Measurements from ENCODE around the gene EML4.

Gene EML4

GRCh38 chr2:42161444-42161843 lies 7.7 kb upstream of the EML4 start:
- Histone ChIP-seq H3K9ac (ENCODE audit: low read depth in 1 of 2, low read length in 2 of 2) (no peak overlapping the region), H3K27ac (ENCODE audit: low read depth, low read length) (no peak overlapping the region), H3K36me3 (ENCODE audit: control insufficient read depth in 1 of 2, insufficient read depth in 2 of 2, low read length in 2 of 2) (no peaks in the 10 kb centered on the region), H3K9me3 (ENCODE audit: control insufficient read depth in 1 of 2, low read length in 2 of 2) (no peaks in the 10 kb centered on the region), H3K27me3 (ENCODE audit: control insufficient read depth in 1 of 2, insufficient read depth in 2 of 2, low read length in 2 of 2) (no peaks in the 10 kb centered on the region), H3K4me1 (ENCODE audit: control insufficient read depth in 1 of 2, insufficient read depth in 2 of 2, low read length in 2 of 2) (no peaks in the 10 kb centered on the region), H3K4me3 (ENCODE audit: low read depth in 1 of 2, low read length in 2 of 2) (no peak overlapping the region)

GRCh38 chr2:42163444-42164045 lies 5.6 kb upstream of the EML4 start:
- H3K9ac ChIP-seq (ENCODE audit: low read depth in 1 of 2, low read length in 2 of 2) = no peak overlapping the region
- no peak overlapping the region for H3K4me3 ChIP-seq (ENCODE audit: low read depth in 1 of 2, low read length in 2 of 2)
- H3K36me3 ChIP-seq (ENCODE audit: control insufficient read depth in 1 of 2, insufficient read depth in 2 of 2, low read length in 2 of 2) = no peaks in the 10 kb centered on the region
- no peak overlapping the region for H3K27ac ChIP-seq (ENCODE audit: low read depth, low read length)
- H3K9me3 ChIP-seq (ENCODE audit: control insufficient read depth in 1 of 2, low read length in 2 of 2) = no peaks in the 10 kb centered on the region
- no peaks in the 10 kb centered on the region for H3K4me1 ChIP-seq (ENCODE audit: control insufficient read depth in 1 of 2, insufficient read depth in 2 of 2, low read length in 2 of 2)
- no peaks in the 10 kb centered on the region for H3K27me3 ChIP-seq (ENCODE audit: control insufficient read depth in 1 of 2, insufficient read depth in 2 of 2, low read length in 2 of 2)

GRCh38 chr2:42164046-42164445 lies 5.1 kb upstream of the EML4 start:
- H3K4me1 ChIP-seq (ENCODE audit: control insufficient read depth in 1 of 2, insufficient read depth in 2 of 2, low read length in 2 of 2) = peaks cover 0 to 4% of the 10 kb centered on the region in 2 donors
- H3K36me3 ChIP-seq (ENCODE audit: control insufficient read depth in 1 of 2, insufficient read depth in 2 of 2, low read length in 2 of 2) = no peaks in the 10 kb centered on the region
- no peaks in the 10 kb centered on the region for H3K27me3 ChIP-seq (ENCODE audit: control insufficient read depth in 1 of 2, insufficient read depth in 2 of 2, low read length in 2 of 2)
- no peak overlapping the region for H3K27ac ChIP-seq (ENCODE audit: low read depth, low read length)
- H3K9me3 ChIP-seq (ENCODE audit: control insufficient read depth in 1 of 2, low read length in 2 of 2) = no peaks in the 10 kb centered on the region
- no peak overlapping the region for H3K9ac ChIP-seq (ENCODE audit: low read depth in 1 of 2, low read length in 2 of 2)
- H3K4me3 ChIP-seq (ENCODE audit: low read depth in 1 of 2, low read length in 2 of 2) = no peak overlapping the region

- Histone ChIP-seq H3K27me3 (ENCODE audit: control insufficient read depth in 1 of 2, insufficient read depth in 2 of 2, low read length in 2 of 2) (no peaks in the 10 kb centered on the region), H3K4me3 (ENCODE audit: low read depth in 1 of 2, low read length in 2 of 2) (no peak overlapping the region), H3K9me3 (ENCODE audit: control insufficient read depth in 1 of 2, low read length in 2 of 2) (no peaks in the 10 kb centered on the region), H3K9ac (ENCODE audit: low read depth in 1 of 2, low read length in 2 of 2) (no peak overlapping the region), H3K27ac (ENCODE audit: low read depth, low read length) (no peak overlapping the region), H3K4me1 (ENCODE audit: control insufficient read depth in 1 of 2, insufficient read depth in 2 of 2, low read length in 2 of 2) (peaks cover 0 to 4% of the 10 kb centered on the region in 2 donors), H3K36me3 (ENCODE audit: control insufficient read depth in 1 of 2, insufficient read depth in 2 of 2, low read length in 2 of 2) (no peaks in the 10 kb centered on the region)
Measured at GRCh38 chr2:42164971-42165370, 4.2 kb upstream of the EML4 start.

- peaks cover 11 to 23% of the 10 kb centered on the region in 2 donors for H3K4me1 ChIP-seq (ENCODE audit: control insufficient read depth in 1 of 2, insufficient read depth in 2 of 2, low read length in 2 of 2)
Measured at GRCh38 chr2:42167458-42167857, 1.7 kb upstream of the EML4 start.

GRCh38 chr2:42168459-42169099 lies 574 bp upstream of the EML4 start:
- peak overlapping the region in 1 of 2 donors; percentile 61 for H3K9ac ChIP-seq (ENCODE audit: low read depth in 1 of 2, low read length in 2 of 2)
- peak overlapping the region; percentile 50 to 63 for H3K4me3 ChIP-seq (ENCODE audit: low read depth in 1 of 2, low read length in 2 of 2)
- no peaks in the 10 kb centered on the region for H3K27me3 ChIP-seq (ENCODE audit: control insufficient read depth in 1 of 2, insufficient read depth in 2 of 2, low read length in 2 of 2)
- H3K27ac ChIP-seq (ENCODE audit: low read depth, low read length) = no peak overlapping the region
- no peaks in the 10 kb centered on the region for H3K36me3 ChIP-seq (ENCODE audit: control insufficient read depth in 1 of 2, insufficient read depth in 2 of 2, low read length in 2 of 2)
- H3K9me3 ChIP-seq (ENCODE audit: control insufficient read depth in 1 of 2, low read length in 2 of 2) = no peaks in the 10 kb centered on the region
- H3K4me1 ChIP-seq (ENCODE audit: control insufficient read depth in 1 of 2, insufficient read depth in 2 of 2, low read length in 2 of 2) = peaks cover 11 to 27% of the 10 kb centered on the region in 2 donors

More at GRCh38 chr2:42167458-42167857, 1.7 kb upstream of the EML4 start:
- Histone ChIP-seq H3K9me3 (ENCODE audit: control insufficient read depth in 1 of 2, low read length in 2 of 2) (no peaks in the 10 kb centered on the region), H3K27me3 (ENCODE audit: control insufficient read depth in 1 of 2, insufficient read depth in 2 of 2, low read length in 2 of 2) (no peaks in the 10 kb centered on the region), H3K9ac (ENCODE audit: low read depth in 1 of 2, low read length in 2 of 2) (no peak overlapping the region), H3K27ac (ENCODE audit: low read depth, low read length) (no peak overlapping the region), H3K4me3 (ENCODE audit: low read depth in 1 of 2, low read length in 2 of 2) (no peak overlapping the region), H3K36me3 (ENCODE audit: control insufficient read depth in 1 of 2, insufficient read depth in 2 of 2, low read length in 2 of 2) (no peaks in the 10 kb centered on the region)

GRCh38 chr2:42169874-42170521 lies 845 bp downstream of the EML4 start:
- H3K9me3 ChIP-seq (ENCODE audit: control insufficient read depth in 1 of 2, low read length in 2 of 2) = no peaks in the 10 kb centered on the region
- peak overlapping the region; percentile 81 to 97 for H3K4me3 ChIP-seq (ENCODE audit: low read depth in 1 of 2, low read length in 2 of 2)
- H3K27ac ChIP-seq (ENCODE audit: low read depth, low read length) = peak overlapping the region; percentile 78
- peaks cover 11 to 28% of the 10 kb centered on the region in 2 donors for H3K4me1 ChIP-seq (ENCODE audit: control insufficient read depth in 1 of 2, insufficient read depth in 2 of 2, low read length in 2 of 2)
- H3K27me3 ChIP-seq (ENCODE audit: control insufficient read depth in 1 of 2, insufficient read depth in 2 of 2, low read length in 2 of 2) = no peaks in the 10 kb centered on the region
- no peaks in the 10 kb centered on the region for H3K36me3 ChIP-seq (ENCODE audit: control insufficient read depth in 1 of 2, insufficient read depth in 2 of 2, low read length in 2 of 2)
- H3K9ac ChIP-seq (ENCODE audit: low read depth in 1 of 2, low read length in 2 of 2) = peak overlapping the region; percentile 89 to 91

- no peaks in the 10 kb centered on the region for H3K36me3 ChIP-seq (ENCODE audit: control insufficient read depth in 1 of 2, insufficient read depth in 2 of 2, low read length in 2 of 2)
- no peaks in the 10 kb centered on the region for H3K9me3 ChIP-seq (ENCODE audit: control insufficient read depth in 1 of 2, low read length in 2 of 2)
- H3K27ac ChIP-seq (ENCODE audit: low read depth, low read length) = peak overlapping the region; percentile 78
- H3K4me3 ChIP-seq (ENCODE audit: low read depth in 1 of 2, low read length in 2 of 2) = peak overlapping the region; percentile 81 to 97
- no peaks in the 10 kb centered on the region for H3K27me3 ChIP-seq (ENCODE audit: control insufficient read depth in 1 of 2, insufficient read depth in 2 of 2, low read length in 2 of 2)
- peak overlapping the region; percentile 89 to 91 for H3K9ac ChIP-seq (ENCODE audit: low read depth in 1 of 2, low read length in 2 of 2)
- H3K4me1 ChIP-seq (ENCODE audit: control insufficient read depth in 1 of 2, insufficient read depth in 2 of 2, low read length in 2 of 2) = peaks cover 11 to 28% of the 10 kb centered on the region in 2 donors
Measured at GRCh38 chr2:42170619-42171395, 1.7 kb downstream of the EML4 start.

GRCh38 chr2:42171396-42171980 lies 2.3 kb downstream of the EML4 start:
- Histone ChIP-seq H3K27me3 (ENCODE audit: control insufficient read depth in 1 of 2, insufficient read depth in 2 of 2, low read length in 2 of 2) (no peaks in the 10 kb centered on the region), H3K27ac (ENCODE audit: low read depth, low read length) (no peak overlapping the region), H3K4me1 (ENCODE audit: control insufficient read depth in 1 of 2, insufficient read depth in 2 of 2, low read length in 2 of 2) (peaks cover 11 to 28% of the 10 kb centered on the region in 2 donors), H3K9ac (ENCODE audit: low read depth in 1 of 2, low read length in 2 of 2) (peak overlapping the region; percentile 89 to 91), H3K4me3 (ENCODE audit: low read depth in 1 of 2, low read length in 2 of 2) (peak overlapping the region; percentile 81 to 97), H3K9me3 (ENCODE audit: control insufficient read depth in 1 of 2, low read length in 2 of 2) (no peaks in the 10 kb centered on the region), H3K36me3 (ENCODE audit: control insufficient read depth in 1 of 2, insufficient read depth in 2 of 2, low read length in 2 of 2) (no peaks in the 10 kb centered on the region)
